Measurements from ENCODE around the gene ULK4.
"Not testable (repeated sequence)": the region's sequence is repeated elsewhere in the genome, so short reads cannot be mapped to it uniquely, and the experiment has no call there.

The ULK4 gene

GRCh38 chr3:41983091-41983490, 21.2 kb upstream of the ULK4 start:
- H3K4me1 ChIP-seq; in situ Hi-C loops (cut with MboI; ENCODE audit: low sequenced_read_pairs); DNase-seq (ENCODE audit: low spot score in 2 of 2); H3K36me3 ChIP-seq (replicated peaks); H3K27me3 ChIP-seq (ENCODE audit: low read depth); H3K4me3 ChIP-seq; H3K9me3 ChIP-seq: not testable (repeated sequence)

- in situ Hi-C loops (cut with MboI; ENCODE audit: low sequenced_read_pairs); H3K4me1 ChIP-seq; H3K9me3 ChIP-seq; H3K4me3 ChIP-seq; H3K27me3 ChIP-seq (ENCODE audit: low read depth); DNase-seq (ENCODE audit: low spot score in 2 of 2); H3K36me3 ChIP-seq (replicated peaks): not testable (repeated sequence)
Observed at GRCh38 chr3:41977401-41977800, 15.5 kb upstream of the ULK4 start.

- in situ Hi-C loops (cut with MboI; ENCODE audit: low sequenced_read_pairs): no loop called here
- no peaks in the 10 kb centered on the region for H3K27me3 ChIP-seq (ENCODE audit: low read depth)
- H3K9me3 ChIP-seq: no peaks in the 10 kb centered on the region
- H3K4me1 ChIP-seq: no peaks in the 10 kb centered on the region
- no peaks in the 10 kb centered on the region for H3K36me3 ChIP-seq (replicated peaks)
- no peak overlapping the region for H3K4me3 ChIP-seq
- DNase-seq (ENCODE audit: low spot score in 2 of 2): no peak
Observed at GRCh38 chr3:41975416-41976103, 13.7 kb upstream of the ULK4 start.

GRCh38 chr3:41974223-41974622, 12.3 kb upstream of the ULK4 start:
- in situ Hi-C loops (cut with MboI; ENCODE audit: low sequenced_read_pairs): no loop called here
- H3K4me1 ChIP-seq: no peaks in the 10 kb centered on the region
- no peaks in the 10 kb centered on the region for H3K36me3 ChIP-seq (replicated peaks)
- no peak overlapping the region for H3K4me3 ChIP-seq
- H3K27me3 ChIP-seq (ENCODE audit: low read depth): no peaks in the 10 kb centered on the region
- H3K9me3 ChIP-seq: no peaks in the 10 kb centered on the region
- DNase-seq (ENCODE audit: low spot score in 2 of 2): no peak

- H3K4me3 ChIP-seq: no peak overlapping the region
- H3K27me3 ChIP-seq (ENCODE audit: low read depth): no peaks in the 10 kb centered on the region
- no peaks in the 10 kb centered on the region for H3K9me3 ChIP-seq
- DNase-seq (ENCODE audit: low spot score in 2 of 2): no peak
- H3K36me3 ChIP-seq (replicated peaks): no peaks in the 10 kb centered on the region
- H3K4me1 ChIP-seq: no peaks in the 10 kb centered on the region
- in situ Hi-C loops (cut with MboI; ENCODE audit: low sequenced_read_pairs): no loop called here
Observed at GRCh38 chr3:41972802-41973201, 10.9 kb upstream of the ULK4 start.

- in situ Hi-C loops (cut with MboI; ENCODE audit: low sequenced_read_pairs): no loop called here
- H3K27me3 ChIP-seq (ENCODE audit: low read depth): no peaks in the 10 kb centered on the region
- no peak overlapping the region for H3K4me3 ChIP-seq
- H3K4me1 ChIP-seq: peaks cover 5% of the 10 kb centered on the region
- no peaks in the 10 kb centered on the region for H3K9me3 ChIP-seq
- no peaks in the 10 kb centered on the region; the same call in 1 of the 2 replicates for H3K36me3 ChIP-seq (replicated peaks)
- DNase-seq (ENCODE audit: low spot score in 2 of 2): no peak
Observed at GRCh38 chr3:41966206-41966605, 4.3 kb upstream of the ULK4 start.

GRCh38 chr3:41963823-41964222, 1.9 kb upstream of the ULK4 start:
- peaks cover 5% of the 10 kb centered on the region for H3K4me1 ChIP-seq
- H3K4me3 ChIP-seq: no peak overlapping the region
- H3K36me3 ChIP-seq (replicated peaks): no peaks in the 10 kb centered on the region; the same call in 1 of the 2 replicates
- DNase-seq (ENCODE audit: low spot score in 2 of 2): no peak
- no peaks in the 10 kb centered on the region for H3K27me3 ChIP-seq (ENCODE audit: low read depth)
- H3K9me3 ChIP-seq: no peaks in the 10 kb centered on the region
- in situ Hi-C loops (cut with MboI; ENCODE audit: low sequenced_read_pairs): no loop called here

- Histone ChIP-seq H3K36me3 (replicated peaks) (no peaks in the 10 kb centered on the region; the same call in 1 of the 2 replicates), H3K27me3 (ENCODE audit: low read depth) (no peaks in the 10 kb centered on the region), H3K4me1 (peaks cover 5% of the 10 kb centered on the region), H3K4me3 (peak overlapping the region; percentile 96), H3K9me3 (no peaks in the 10 kb centered on the region)
- in situ Hi-C loops (cut with MboI; ENCODE audit: low sequenced_read_pairs): no loop called here
- peak; percentile 6 to 52 for DNase-seq (ENCODE audit: low spot score in 2 of 2)
Observed at GRCh38 chr3:41960826-41961750, 815 bp downstream of the ULK4 start.

DNA sequence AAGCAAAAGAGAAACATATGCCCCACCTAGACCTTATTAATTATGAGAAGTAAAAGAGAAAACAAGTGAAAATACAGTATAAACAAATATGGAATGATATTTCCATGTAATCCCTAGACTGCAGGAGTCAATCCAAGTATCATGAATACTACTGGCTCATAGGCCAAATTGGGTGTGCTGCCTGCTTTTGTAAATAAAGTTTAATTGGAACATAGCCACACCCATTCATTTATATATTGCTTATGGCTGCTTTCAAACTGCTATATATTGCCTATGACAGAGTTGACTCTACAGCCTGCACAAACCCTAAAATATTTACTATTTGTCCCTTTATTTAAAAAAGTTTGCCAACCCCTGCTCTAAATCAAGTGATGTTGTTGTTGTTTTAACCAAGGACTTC, 5.3 kb downstream of the ULK4 start:
- Histone ChIP-seq H3K4me3 (no peak overlapping the region), H3K9me3 (no peaks in the 10 kb centered on the region), H3K36me3 (replicated peaks) (peaks cover 2% of the 10 kb centered on the region; the same call in 1 of the 2 replicates), H3K4me1 (peaks cover 8% of the 10 kb centered on the region; the same call in 1 of the 2 replicates), H3K27me3 (ENCODE audit: low read depth) (no peaks in the 10 kb centered on the region)
- in situ Hi-C loops (cut with MboI; ENCODE audit: low sequenced_read_pairs): no loop called here
- no peak for DNase-seq (ENCODE audit: low spot score in 2 of 2)

DNA sequence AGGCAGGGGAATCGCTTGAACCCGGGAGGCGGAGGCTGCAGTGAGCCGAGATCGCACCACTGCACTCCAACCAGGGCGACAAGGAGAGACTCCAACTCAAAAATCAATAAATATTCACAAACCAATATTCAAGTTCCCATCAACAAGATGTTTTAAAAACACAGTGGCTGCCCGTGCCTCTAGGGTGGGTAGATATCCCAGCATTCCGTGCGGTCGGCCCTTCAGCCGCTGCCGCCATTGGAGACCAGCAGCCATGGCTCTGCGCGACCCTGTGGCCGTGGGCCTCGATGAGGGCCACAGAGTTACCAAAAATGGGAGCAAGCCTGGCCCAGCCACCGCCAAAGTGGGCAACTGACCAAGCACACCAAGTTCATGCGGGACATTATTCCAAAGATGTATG, 6.7 kb downstream of the ULK4 start:
- in situ Hi-C loops (cut with MboI; ENCODE audit: low sequenced_read_pairs): no loop called here

DNA sequence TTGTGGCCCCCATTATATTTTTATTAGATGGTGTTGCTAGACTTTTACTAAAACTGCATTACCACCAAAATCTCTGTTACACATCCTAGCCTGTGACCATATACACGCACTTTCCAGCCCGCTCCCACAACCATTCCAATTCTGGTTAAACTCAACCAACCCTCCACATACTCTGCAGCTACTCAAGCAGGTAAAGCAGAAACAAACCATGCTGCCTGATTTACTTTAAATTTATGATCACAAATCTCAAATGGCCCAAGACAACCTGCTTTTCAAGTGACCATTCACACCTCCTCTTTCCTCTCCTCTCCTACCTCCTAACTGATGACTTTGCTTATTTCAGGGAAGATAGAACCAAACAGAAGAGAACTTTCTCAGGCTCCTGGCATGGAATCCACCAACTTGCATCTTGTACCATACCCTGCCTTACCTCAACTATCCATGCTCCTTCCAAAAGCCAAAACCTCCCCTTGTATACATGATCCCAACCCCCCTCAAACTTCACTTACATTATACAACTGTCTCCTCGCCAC, 18.5 kb downstream of the ULK4 start:
- no peaks in the 10 kb centered on the region for H3K36me3 ChIP-seq (replicated peaks)
- H3K27me3 ChIP-seq (ENCODE audit: low read depth): no peaks in the 10 kb centered on the region
- no peaks in the 10 kb centered on the region for H3K4me1 ChIP-seq
- DNase-seq (ENCODE audit: low spot score in 2 of 2): no peak
- H3K9me3 ChIP-seq: no peaks in the 10 kb centered on the region
- H3K4me3 ChIP-seq: no peak overlapping the region
- in situ Hi-C loops (cut with MboI; ENCODE audit: low sequenced_read_pairs): no loop called here

More for the DNA sequence above, 6.7 kb downstream of the ULK4 start:
- DNase-seq (ENCODE audit: low spot score in 2 of 2): no peak
- Histone ChIP-seq H3K4me1 (peaks cover 8% of the 10 kb centered on the region; the same call in 1 of the 2 replicates), H3K36me3 (replicated peaks) (0 out of 2 replicates have a peak, but pooled peaks cover 2% of the 10 kb centered on the region), H3K27me3 (ENCODE audit: low read depth) (no peaks in the 10 kb centered on the region), H3K4me3 (no peak overlapping the region), H3K9me3 (no peaks in the 10 kb centered on the region)

DNA sequence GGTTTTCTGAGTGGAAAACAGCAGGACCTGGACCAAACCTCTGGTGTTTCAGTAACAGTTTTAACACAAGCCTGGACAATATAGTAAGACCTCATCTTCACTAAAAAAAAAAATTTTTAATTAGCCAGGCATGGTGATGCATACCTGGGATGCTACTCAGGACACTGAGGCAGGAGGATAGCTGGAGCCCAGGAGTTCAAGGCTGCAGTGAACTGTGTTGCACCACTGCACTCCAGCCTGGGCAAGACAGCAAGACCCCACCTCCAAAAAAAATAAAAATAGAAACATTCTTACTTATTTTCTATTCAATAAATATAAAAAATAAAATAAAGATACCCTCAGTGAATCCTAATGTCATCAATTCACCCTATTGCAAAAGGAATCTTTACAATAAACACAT, 21.5 kb downstream of the ULK4 start:
- no peaks in the 10 kb centered on the region for H3K4me1 ChIP-seq
- H3K9me3 ChIP-seq: no peaks in the 10 kb centered on the region
- H3K36me3 ChIP-seq (replicated peaks): no peaks in the 10 kb centered on the region
- H3K27me3 ChIP-seq (ENCODE audit: low read depth): no peaks in the 10 kb centered on the region
- no peak for DNase-seq (ENCODE audit: low spot score in 2 of 2)
- H3K4me3 ChIP-seq: no peak overlapping the region
- in situ Hi-C loops (cut with MboI; ENCODE audit: low sequenced_read_pairs): no loop called here

DNA sequence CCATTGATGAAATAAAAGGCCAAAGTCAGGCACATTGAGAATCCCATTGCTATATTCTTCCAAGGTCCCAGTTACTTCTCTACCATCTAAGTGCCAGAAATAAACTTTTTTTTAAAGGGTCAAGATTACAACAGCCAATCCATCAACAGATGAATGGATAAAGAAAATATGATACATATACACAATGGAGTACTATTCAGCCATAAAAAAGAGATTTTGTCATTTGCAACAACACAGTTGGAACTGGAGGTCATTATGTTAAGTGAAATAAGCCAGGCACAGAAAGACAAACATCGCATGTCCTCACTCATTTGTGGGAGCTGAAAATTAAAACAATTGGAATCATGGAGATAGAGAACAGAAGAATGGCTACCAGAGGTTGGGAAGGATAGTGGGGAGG, 25.5 kb downstream of the ULK4 start:
- Histone ChIP-seq H3K4me3 (no peak overlapping the region), H3K27me3 (ENCODE audit: low read depth) (no peaks in the 10 kb centered on the region), H3K36me3 (replicated peaks) (no peaks in the 10 kb centered on the region), H3K9me3 (no peaks in the 10 kb centered on the region), H3K4me1 (peaks cover 16% of the 10 kb centered on the region)
- in situ Hi-C loops (cut with MboI; ENCODE audit: low sequenced_read_pairs): no loop called here
- no peak for DNase-seq (ENCODE audit: low spot score in 2 of 2)

DNA sequence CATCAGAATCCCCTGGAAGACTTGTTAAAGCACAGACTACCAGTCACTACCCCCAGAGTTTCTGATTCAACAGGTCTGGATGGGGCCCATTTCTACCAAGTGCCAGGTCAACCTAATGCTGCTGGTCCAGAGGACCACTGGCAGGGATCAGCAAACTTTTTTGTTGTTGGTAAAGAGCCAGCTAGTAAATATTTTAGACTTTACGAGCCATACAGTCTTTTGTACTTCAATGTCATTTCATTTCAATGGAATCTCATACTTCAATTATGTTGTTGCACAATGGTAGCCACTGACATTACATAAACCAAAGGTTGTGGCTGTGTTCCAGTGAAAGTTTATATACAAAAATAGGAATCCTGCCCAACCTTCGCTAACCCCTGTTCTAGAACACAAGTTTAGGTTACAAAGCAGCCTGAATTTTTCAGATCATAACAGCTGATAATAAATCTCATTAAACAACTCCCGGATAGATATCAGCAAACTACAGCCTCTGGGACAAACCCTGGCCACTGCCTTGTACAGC, 28.7 kb downstream of the ULK4 start:
- no peaks in the 10 kb centered on the region for H3K27me3 ChIP-seq (ENCODE audit: low read depth)
- H3K36me3 ChIP-seq (replicated peaks): no peaks in the 10 kb centered on the region
- H3K4me3 ChIP-seq: no peak overlapping the region
- in situ Hi-C loops (cut with MboI; ENCODE audit: low sequenced_read_pairs): no loop called here
- peak; percentile 44 to 88 for DNase-seq (ENCODE audit: low spot score in 2 of 2)
- peaks cover 16% of the 10 kb centered on the region for H3K4me1 ChIP-seq
- no peaks in the 10 kb centered on the region for H3K9me3 ChIP-seq

Measured in HAP-1 (cell line).